ENCODE data around the gene TRDN. TPM values are rescaled to one million over a fixed set of nuclear protein-coding genes. Genes with fewer than 3 reads are reported as not detected.

TRDN gene
- total RNA-seq, 3 donors from 2014 or later = 0.96 TPM; not detected in 2

GRCh38 chr6:123343836-123344235 is 292.9 kb downstream of the TRDN start:
- no peaks in the 10 kb centered on the region for H3K9me3 ChIP-seq
- intact Hi-C loops (cut with DNase I; ENCODE audit: low total_unique reads) = no loop called here
- no peak for DNase-seq (ENCODE audit: low spot score in 2 of 2)

GRCh38 chr6:123338394-123338793 is 298.4 kb downstream of the TRDN start:
- TF ChIP-seq POLR2A (IDR thresholded peaks at IDR 0.05) (no peak), POLR2AphosphoS5 (IDR thresholded peaks at IDR 0.05) (no peak), CTCF (IDR thresholded peaks at IDR 0.05) (no peak)
- no peak overlapping the region for H3K4me3 ChIP-seq
- no peaks in the 10 kb centered on the region for H3K4me1 ChIP-seq
- no peaks in the 10 kb centered on the region for H3K9me3 ChIP-seq
- no peak for DNase-seq (ENCODE audit: low spot score in 2 of 2)
- no peak overlapping the region for H3K27ac ChIP-seq
- no peaks in the 10 kb centered on the region for H3K27me3 ChIP-seq
- H3K36me3 ChIP-seq = no peaks in the 10 kb centered on the region
- intact Hi-C loops (cut with DNase I; ENCODE audit: low total_unique reads) = no loop called here

More at GRCh38 chr6:123343836-123344235, 292.9 kb downstream of the TRDN start:
- TF ChIP-seq CTCF (IDR thresholded peaks at IDR 0.05) = no peak
- no peak for TF ChIP-seq POLR2AphosphoS5 (IDR thresholded peaks at IDR 0.05)
- no peak for TF ChIP-seq POLR2A (IDR thresholded peaks at IDR 0.05)
- Histone ChIP-seq H3K4me3 (no peak overlapping the region), H3K36me3 (no peaks in the 10 kb centered on the region), H3K27me3 (no peaks in the 10 kb centered on the region), H3K4me1 (no peaks in the 10 kb centered on the region), H3K27ac (no peak overlapping the region)

DNA sequence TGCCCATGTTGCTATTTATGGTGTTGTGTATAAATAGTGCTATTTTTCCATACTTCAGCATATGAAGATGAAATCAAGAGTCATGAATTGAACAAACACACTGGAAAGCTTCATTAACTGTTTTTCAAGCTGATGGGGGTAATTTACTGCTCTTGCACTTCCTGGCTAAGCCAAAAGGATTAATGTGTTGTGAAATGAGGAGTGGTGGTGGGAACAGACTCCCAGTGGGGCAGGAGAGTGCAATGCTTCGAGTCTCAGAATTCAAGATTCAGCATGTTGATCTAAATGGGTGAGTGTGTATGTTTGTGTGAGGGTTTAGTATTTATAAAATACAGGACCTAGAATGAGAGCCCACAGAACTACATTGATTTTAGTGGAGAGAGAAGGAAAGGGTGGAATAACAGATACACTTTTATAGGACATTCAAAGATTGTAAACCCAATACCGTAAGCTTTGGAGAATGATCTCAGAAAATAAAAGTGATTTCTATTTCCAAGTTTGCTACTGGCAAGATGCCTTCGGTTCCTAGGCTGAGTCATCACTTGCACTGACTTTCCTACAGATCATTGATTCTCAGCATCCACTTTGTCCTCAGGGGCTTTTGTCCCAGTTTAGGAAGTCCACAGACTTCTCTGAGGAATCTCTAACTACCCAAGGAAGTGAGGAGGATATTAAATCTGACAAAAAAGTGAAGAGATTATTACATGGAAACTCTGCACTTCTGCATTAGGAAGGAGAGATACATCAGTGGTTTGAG is 303.6 kb downstream of the TRDN start:
- TF ChIP-seq POLR2A (IDR thresholded peaks at IDR 0.05) (no peak), POLR2AphosphoS5 (IDR thresholded peaks at IDR 0.05) (no peak), CTCF (IDR thresholded peaks at IDR 0.05) (no peak)
- intact Hi-C loops (cut with DNase I; ENCODE audit: low total_unique reads) = no loop called here
- no peak overlapping the region for H3K4me3 ChIP-seq
- no peak for DNase-seq (ENCODE audit: low spot score in 2 of 2)
- H3K27ac ChIP-seq = no peak overlapping the region
- no peaks in the 10 kb centered on the region for H3K27me3 ChIP-seq
- H3K4me1 ChIP-seq = no peaks in the 10 kb centered on the region
- H3K9me3 ChIP-seq = no peaks in the 10 kb centered on the region
- no peaks in the 10 kb centered on the region for H3K36me3 ChIP-seq

DNA sequence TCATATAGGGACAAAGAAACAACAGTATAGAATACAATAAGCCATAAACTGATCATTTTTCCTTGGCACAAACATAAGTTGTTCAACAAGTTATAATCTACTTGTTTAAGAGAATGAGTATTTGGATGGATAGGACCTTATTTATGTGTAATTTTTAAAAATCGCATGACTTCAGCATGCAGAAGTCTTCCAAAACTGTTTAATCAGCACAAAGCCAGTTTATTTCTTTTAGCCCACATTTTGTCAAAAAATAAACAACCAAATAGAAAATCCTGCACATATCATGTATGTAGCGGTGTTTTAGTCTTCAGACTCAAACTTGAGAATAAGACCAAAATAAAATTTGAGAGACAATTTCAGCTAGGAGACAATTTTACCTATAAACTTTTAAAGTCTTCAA is 304.7 kb downstream of the TRDN start:
- no peaks in the 10 kb centered on the region for H3K36me3 ChIP-seq
- no peak for DNase-seq (ENCODE audit: low spot score in 2 of 2)
- H3K27ac ChIP-seq = no peak overlapping the region
- no peak overlapping the region for H3K4me3 ChIP-seq
- intact Hi-C loops (cut with DNase I; ENCODE audit: low total_unique reads) = no loop called here
- H3K9me3 ChIP-seq = no peaks in the 10 kb centered on the region
- H3K27me3 ChIP-seq = no peaks in the 10 kb centered on the region
- TF ChIP-seq CTCF (IDR thresholded peaks at IDR 0.05) = no peak
- TF ChIP-seq POLR2AphosphoS5 (IDR thresholded peaks at IDR 0.05) = no peak
- no peak for TF ChIP-seq POLR2A (IDR thresholded peaks at IDR 0.05)
- no peaks in the 10 kb centered on the region for H3K4me1 ChIP-seq

GRCh38 chr6:123329337-123329736 is 307.4 kb downstream of the TRDN start:
- Histone ChIP-seq H3K9me3 (no peaks in the 10 kb centered on the region), H3K4me1 (no peaks in the 10 kb centered on the region), H3K27ac (no peak overlapping the region), H3K4me3 (no peak overlapping the region), H3K27me3 (no peaks in the 10 kb centered on the region), H3K36me3 (no peaks in the 10 kb centered on the region)
- TF ChIP-seq POLR2AphosphoS5 (IDR thresholded peaks at IDR 0.05) = no peak
- TF ChIP-seq CTCF (IDR thresholded peaks at IDR 0.05) = no peak
- no peak for DNase-seq (ENCODE audit: low spot score in 2 of 2)
- intact Hi-C loops (cut with DNase I; ENCODE audit: low total_unique reads) = no loop called here

Measured in breast epithelium (tissue), 4 donors.